ENCODE data around the gene CELF4. TPM values are rescaled to one million over a fixed set of nuclear protein-coding genes. Genes with fewer than 3 reads are reported as not detected.

CELF4 gene
- total RNA-seq, 2 experiments from 2014 or later, result not detected

DNA sequence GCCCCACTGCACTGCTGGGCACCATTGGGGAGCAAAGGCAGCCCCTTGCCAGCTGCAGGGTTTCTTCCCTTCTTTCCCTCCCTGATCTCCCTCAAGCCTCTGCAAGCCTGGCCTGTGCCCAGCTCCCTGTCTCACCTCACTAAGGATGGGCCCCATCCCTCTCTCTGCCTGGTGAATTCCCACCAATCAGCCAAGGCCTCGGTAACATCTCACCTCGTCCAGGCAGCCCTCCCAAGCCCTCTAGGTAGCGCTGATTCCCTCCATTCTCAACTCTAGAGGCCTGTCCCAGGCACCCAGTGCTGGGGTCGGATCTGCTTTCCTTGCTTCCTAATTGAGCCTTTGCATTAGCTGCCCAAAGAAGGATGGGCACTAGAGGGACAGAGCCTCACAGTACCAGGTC is 63.0 kb downstream of the CELF4 start:
- CTCF ChIA-PET, result no interaction called here
- POLR2A ChIA-PET, result no interaction called here

DNA sequence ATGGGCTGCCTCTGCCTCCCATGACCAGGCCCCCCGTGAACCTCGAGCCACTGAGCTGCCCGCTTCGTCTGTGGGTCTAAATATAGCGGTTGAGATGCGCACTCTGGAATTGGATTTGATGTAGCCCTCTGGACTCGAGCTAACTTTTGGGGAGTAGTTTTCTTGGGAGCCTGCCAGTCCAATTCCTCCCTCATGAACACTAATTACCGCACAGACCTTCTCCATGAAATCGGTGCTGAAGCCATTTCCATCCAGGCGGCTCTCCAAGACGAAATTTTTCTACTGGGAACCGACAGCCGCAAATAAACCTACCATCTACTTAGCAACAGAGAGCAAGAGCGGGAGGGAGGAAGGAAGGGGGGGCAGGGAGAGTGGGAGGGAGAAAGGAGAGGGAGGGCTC is 63.6 kb downstream of the CELF4 start:
- CTCF ChIA-PET, result no interaction called here

DNA sequence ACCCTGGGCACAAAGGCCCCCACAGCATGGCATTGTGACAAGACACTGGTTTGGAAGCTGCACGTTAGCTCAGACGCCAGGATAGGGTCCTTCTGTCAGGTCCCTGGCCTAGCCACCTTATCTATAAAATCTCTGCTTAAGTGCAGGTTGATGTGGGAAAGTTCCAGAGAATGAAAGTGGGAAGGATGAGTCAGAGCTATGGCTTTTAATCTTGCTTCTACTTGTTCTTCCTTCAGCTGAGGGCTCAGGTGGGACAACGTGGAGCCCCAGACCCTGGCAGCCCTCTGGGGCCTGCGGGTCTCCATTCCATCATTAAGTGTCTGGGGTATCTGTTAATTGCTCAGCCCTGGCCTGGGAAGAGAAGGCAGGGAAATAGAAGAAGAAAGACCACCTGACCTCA is 64.5 kb downstream of the CELF4 start:
- CTCF ChIA-PET, result no interaction called here

More for the DNA sequence above, 63.6 kb downstream of the CELF4 start:
- POLR2A ChIA-PET, result no interaction called here

DNA sequence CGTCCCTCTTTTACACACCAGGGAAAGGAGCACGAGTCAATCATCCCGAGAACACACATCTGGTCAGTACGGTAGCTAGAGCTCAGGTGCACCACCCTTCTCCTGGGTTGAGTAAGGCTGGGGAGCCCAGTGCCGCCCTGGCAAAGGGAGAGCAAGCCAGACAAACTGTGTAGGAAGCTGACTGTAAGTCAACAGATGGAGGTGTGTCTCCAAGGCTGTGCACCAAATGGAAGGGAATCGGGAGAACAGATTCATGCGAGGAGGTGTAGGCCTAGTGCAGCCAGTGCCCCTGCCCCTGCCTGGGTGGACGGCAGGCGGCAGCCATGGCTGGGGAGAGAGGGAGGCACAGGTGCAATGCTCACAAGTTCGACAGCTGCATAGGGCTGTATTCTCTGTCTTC is 65.7 kb downstream of the CELF4 start:
- POLR2A ChIA-PET, result no interaction called here
- CTCF ChIA-PET, result no interaction called here

More for the DNA sequence above, 64.5 kb downstream of the CELF4 start:
- POLR2A ChIA-PET, result no interaction called here

DNA sequence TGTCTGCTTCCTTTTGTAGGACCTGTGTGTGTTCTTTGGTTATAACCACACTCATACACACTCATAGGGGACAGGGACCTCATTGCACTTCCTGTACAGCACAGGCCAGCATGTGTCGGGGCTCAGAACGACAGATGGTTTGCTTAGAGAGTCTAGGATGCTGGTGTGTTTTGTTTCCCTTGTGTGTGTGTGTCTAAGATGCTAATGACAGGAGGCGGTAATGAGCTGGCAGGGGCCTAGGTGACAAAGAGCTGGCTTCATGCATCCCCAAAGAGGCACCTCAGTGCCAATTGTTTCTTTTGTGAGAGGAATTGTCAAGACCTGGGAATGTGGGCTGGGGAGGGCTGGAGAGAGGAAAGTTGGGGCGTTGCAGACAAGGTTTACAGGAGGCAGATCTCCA is 66.6 kb downstream of the CELF4 start:
- POLR2A ChIA-PET, result no interaction called here
- CTCF ChIA-PET, result no interaction called here

DNA sequence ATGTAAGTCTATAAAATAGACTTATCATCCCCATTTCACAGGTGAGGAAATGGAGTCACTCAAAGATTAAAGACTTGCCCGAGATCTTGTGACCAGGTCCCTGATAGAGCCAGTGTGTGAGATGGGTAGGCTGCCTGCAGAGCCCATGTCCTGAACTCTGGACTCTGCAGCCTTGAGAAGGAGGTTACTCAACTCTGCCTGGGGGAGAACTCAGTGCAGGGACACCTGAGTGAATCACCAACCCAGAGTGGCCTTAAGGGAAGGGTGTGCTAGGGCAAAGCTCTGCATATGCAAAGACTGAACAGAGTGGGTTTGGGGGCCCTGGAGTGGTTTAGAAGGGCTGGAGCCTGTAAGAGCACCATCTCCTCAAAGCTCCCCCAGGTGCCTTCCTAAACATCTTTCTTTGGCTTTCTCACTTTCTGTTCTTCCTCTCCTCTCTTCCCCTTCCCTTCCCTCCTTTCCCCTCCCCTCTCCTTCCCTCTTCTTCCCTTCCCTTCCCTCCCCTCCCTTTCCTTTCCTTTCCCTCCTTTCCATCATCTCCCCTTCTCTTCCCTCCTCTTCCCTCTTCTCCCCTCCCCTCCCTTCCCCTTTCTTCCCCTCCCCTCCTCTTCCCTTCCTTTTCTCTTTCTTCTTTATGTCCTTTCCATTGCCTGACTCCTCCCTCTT is 67.6 kb downstream of the CELF4 start:
- CTCF ChIA-PET, result no interaction called here

DNA sequence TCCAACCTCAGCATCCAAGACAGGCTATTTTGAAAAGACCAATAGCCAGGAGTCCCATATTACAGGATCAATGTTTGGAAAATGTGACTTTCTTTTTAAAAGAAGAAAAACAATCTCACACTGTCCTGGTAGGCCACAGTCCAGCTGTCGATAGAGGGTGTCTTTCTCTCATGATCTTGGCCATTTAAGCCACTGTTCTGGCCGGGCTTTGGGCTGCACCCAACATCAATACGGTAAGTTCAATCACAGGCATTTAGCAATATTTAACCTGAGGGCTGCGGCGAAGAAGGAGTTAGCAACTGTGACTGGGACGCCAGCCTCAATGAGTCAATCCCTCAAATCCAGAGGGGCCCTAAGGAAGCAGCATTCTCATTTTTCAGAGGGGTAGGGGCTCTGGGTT is 69.0 kb downstream of the CELF4 start:
- CTCF ChIA-PET, result no interaction called here
- POLR2A ChIA-PET, result no interaction called here

More for the DNA sequence above, 67.6 kb downstream of the CELF4 start:
- POLR2A ChIA-PET, result no interaction called here

DNA sequence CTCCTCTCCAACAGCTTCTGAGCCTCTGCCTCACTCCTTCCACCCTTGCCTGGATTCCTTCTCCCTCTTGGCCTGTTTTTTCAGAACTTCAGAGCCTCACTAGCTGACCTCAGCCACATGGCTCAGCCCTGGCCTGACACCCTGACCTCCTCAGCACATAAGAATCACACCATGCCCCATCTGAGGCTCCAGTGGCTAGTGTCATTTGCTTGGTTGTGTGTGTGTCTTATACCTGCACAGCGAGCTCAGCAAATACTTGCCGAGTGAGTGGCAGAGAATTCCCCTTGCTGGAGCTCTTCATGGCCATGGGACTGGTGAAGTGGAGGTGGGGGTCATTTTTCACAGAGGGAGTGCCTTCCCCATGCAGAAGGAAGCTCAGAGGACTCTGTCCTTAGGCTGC is 70.2 kb downstream of the CELF4 start:
- POLR2A ChIA-PET, result no interaction called here
- CTCF ChIA-PET, result no interaction called here

DNA sequence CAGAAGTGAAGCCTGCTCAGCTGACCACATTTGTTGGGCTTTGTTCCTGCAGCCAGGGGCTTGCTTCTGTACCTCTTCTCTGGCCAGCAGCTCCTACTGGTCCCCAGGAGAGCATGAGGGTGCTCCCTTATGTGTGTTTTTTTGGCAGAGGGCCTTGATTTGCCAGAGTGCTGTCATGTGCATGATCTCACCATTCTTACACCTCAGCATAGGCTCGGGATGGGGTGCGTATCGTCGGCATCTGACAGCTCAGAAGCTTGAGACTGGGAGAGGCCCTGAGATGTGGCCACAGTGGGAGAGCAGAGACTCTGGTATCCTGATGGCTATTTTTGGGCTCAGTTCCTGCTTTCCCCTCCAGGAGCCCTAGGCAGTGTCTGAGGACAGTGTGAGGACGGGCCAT is 71.2 kb downstream of the CELF4 start:
- ChIA-PET CTCF (no interaction called here), POLR2A (no interaction called here)

DNA sequence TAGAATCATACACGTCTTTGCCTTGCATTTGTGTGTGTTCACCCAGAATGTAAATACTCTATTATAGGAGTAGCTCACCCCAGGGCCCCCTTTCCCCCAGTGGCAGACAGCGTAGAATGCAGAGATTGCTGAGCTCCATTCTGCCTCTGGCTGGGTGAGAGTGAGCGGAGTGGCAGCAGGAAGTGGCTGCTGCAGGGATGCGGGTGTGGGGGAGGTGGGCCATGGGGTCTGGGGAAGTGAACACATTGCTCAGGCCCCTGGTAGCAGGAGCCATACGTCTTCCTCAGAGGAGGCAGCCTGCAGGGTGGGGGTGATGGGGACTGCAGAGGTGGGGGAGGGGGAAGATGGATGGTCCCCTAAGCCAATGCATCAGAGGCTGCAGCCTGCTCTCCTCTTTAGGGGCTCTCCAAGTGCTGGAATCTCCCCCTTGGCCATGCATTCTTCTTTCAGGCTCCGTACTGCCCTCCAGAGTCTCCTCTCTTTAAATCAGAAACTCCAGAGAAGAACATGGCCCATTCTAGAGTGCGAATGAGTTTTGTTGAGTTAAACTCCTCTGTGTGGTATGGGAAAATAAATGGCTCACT is 72.2 kb downstream of the CELF4 start:
- POLR2A ChIA-PET, result no interaction called here
- CTCF ChIA-PET, result no interaction called here

DNA sequence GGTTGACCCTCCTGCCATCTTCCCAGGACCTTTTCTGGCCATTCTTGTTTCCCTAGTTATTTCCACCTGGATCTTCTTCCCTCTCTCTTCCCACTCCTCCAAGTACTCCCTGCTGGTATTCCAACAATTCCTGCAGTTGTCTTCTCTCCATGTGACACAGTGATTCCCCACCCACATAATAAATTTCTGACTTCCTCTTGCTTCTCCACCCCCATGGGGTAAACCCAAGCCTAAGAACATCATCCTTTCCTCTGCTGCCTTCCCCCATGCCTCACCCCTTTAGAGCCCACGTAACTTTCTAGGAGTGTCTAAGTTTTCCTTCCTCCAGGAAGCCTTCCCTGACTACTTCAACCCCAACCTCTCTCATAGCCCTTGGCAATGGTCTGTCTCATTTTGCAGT is 72.6 kb downstream of the CELF4 start:
- ChIA-PET CTCF (no interaction called here), POLR2A (no interaction called here)

DNA sequence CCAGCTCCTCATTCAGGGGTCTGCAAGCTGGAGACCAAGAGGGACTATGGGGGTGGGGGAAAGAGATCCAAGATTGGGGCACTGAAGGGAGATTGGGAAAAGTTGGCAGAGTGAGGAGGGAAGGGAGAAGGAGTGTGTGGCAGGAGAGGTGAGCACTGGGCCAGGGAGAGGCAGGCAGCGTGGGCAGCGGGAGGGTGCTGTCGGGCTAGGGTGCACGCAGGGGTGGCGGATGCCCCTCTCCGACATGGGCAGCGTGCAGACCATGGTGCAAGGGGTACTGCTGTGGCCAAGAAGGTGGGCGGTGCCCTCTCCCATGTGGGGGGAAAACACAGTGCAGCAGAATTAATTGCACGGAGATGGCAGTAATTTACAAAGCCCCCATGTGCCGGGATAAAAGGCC is 74.1 kb downstream of the CELF4 start:
- POLR2A ChIA-PET, result no interaction called here
- CTCF ChIA-PET, result no interaction called here

DNA sequence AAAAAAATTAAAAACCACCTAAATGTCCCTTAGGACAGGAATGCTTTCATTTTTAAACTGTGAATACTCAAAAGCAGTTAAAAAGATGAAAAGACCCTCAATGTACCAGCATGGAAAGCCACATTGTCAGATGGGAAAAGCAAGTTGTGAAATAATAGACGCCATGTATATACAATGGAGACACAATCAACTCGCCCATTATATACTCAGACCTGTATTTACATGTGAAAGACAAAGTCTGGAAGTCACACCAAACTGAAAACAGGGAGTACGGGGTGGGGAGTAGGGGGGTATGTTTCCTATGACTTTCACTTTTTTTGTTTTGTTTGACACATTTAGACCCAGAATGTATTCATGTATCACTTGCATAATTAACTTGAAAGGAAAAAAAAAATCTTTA is 75.6 kb downstream of the CELF4 start:
- POLR2A ChIA-PET, result no interaction called here
- CTCF ChIA-PET, result no interaction called here

DNA sequence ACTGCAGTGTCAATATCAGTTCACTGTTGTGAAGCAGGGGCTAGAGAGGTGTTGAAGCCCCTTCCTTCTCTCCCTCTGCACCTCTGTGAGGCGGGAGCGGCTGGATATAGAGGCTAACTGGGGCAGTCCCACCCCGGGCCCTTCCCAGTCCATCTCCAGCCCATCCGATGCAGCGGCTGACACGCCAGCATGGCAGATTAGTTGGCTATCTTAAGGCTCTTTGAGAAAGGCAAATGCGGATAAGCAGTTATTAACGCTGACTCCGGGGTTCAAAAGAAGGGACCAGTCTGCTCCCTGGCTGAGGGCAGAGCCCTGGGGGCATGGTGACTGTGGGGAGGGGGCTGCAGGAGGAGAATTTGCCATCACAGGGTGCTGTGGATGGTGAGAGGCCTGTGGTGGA is 76.6 kb downstream of the CELF4 start:
- ChIA-PET CTCF (no interaction called here), POLR2A (no interaction called here)

DNA sequence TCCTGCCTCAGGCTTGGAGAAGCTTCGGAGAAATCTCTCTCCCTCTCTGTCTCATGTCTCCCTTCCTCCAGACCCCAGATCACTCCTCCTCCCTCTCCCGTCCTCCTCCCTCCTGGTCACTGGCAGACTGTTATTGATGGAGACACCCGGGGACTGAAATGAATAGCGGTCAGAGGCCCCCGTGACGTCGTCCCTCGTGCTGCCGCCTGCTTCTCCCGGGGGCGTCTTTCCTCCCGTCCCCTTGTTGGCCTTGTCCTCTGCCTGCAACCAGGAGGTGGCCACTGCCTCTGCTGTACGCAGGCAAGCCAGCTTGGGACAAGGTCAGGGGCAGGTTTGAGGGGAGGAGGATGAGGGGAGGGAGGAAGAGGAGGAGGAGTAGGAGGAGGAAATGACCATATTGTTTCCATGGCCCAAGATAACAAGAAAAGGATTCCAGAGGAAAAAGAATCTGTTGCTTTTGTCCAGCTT is 78.2 kb downstream of the CELF4 start:
- CTCF ChIA-PET, result no interaction called here
- POLR2A ChIA-PET, result no interaction called here

DNA sequence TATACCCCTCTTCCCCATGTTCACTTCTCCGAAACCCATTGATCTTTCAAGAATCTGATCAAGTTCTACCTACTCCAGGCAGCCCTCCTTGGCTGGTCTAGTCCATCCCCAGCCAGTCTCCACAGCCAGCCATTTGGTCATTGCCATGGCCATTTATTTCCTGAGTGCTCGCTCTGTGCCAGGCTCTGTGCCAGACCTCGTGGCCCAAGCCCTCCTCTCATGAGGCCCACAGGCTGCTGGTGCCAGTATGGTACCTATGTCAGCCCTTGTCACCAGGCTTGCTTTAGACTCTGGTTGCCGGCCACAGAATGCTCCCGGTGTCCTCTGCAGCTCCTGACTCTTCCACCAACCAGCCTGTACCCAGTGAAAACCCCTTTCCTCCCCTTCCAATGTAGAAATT is 78.8 kb downstream of the CELF4 start:
- POLR2A ChIA-PET, result no interaction called here
- CTCF ChIA-PET, result no interaction called here

DNA sequence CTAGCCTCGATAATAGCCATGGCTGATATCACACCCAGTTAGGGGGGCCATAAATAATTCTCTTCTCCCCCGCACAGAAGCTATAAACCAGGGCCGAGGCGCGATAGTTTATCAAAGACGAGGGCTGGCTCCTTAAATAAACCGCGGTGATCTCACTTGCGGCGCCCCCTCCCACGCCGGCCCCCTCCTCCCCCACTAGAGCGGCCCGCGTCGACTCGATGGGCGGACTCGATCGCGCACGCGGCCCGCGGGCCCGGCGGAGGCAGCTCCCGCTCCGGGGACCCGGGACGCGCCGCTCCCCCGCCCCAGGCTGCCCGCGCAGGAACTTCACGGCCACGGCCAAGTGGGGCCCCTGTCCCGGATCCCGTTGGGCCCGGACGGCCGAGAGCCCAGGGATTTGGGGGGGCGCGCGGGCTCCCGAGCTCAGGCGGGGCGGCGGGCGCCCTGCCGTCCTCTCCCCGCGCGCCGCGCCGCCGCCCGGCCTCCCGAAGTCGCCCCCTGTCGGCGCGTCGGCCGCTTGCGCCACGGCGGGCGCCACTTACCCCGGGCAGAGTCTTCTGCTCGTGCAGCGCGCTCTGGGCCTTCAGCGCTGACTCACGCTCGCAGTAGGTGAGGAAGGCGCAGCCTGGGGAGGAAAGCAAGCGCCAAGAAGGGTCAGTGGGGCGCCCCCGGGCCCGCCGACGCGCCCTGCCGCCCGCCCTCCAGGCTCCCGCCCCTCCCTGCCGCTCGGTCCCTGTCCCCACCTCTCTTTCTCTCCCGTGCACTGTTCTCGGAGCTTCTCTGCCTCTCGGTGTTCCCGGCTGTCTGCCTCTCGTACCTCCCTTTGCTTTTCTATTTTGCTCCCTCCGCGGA is 80.4 kb downstream of the CELF4 start:
- POLR2A ChIA-PET, result no interaction called here
- CTCF ChIA-PET, result no interaction called here

DNA sequence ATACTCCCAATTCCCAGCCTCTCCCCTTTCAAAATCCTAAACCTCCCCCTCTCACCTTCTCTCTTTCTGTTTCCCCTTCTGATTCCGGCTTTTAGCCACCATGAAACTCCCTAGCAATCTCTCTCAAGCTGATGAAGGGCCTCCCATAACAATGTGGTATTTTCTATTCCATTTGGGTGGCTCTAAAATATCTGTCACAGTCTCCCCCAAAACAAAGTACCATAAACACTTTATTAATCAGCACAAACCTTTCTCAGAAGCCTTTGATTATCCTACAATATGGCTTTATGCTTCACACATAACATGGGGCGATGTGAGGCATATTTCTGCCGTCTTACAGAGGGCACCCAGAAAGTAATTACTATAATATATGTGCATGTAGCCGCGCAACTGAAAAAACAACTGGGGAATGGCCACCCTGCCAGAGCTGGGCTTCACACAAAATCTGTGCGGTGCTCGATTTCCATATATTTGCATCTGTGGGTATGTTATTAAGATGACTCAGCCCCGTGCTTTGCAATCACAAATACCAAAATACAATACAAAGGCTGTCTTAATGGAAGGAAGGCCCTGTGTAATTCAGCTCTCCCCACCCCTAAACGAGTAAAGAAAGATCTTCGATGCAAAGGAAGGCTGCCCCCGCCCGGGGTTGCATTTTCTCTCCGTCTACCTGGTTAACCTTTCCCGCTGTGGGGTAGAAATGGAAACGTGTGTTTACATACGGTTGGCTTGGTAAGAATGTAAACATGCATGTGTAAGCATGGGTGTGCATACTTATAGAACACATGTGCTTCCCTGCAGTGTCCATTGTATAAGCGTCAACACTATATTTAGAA is 81.4 kb downstream of the CELF4 start:
- POLR2A ChIA-PET, result no interaction called here
- CTCF ChIA-PET, result no interaction called here

DNA sequence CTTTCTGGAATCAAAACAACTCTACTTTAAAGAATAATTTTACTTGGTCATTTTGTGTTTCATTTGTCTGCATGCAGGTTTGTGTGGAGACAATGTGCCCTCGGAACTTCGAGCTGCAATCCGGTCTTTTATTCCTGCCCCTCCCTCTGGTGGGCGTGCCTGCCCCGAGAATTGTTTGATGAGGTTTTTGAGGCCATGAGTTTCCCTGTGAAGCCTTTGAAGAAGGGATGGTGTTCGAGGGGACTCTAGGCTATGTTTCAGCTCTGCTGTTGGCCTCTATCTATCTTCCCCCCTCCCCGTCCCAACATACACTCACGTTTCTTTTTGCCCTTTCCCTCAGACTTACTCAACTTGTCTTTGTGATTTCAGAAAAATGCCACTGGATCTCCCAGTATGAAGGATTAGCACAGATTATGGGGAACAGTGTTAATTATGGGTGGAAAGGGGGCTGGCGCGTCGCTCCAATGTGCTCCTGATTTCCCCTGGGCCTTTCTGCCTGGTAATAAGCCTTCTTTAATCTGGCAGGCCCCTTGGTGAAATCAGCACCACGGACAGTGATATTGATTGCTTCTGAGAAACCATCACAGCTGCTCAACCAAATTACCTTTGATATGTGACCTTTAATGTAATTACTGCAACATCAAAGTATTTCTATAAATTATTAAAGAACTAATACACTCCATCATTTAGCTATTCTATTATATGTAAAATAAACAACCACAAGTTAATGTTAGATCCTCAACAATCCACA is 82.2 kb downstream of the CELF4 start:
- CTCF ChIA-PET, result no interaction called here
- POLR2A ChIA-PET, result no interaction called here

DNA sequence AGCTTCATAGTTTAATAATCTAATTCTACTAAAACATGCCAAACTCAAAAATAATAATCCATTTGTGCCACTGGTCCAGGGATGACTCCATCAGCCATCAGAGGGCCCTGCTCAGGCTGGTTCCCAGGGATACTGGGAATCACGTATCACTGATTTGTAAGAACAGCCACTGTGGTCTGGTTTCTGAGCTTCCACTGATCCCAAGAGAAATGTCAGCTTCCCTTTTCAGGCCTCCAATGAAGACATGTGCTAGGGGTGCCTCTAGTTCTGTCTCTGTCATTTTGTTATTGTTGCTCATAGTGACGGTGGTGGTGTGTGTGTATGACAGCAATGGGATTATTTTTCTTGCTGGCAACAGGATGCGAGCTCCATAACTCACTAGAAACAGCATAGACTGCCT is 83.2 kb downstream of the CELF4 start:
- POLR2A ChIA-PET, result no interaction called here
- CTCF ChIA-PET, result no interaction called here

Measured in activated CD8-positive, alpha-beta memory T cell treated with anti-CD3 and anti-CD28 coated beads for 36 hours (primary cell).